Measurements from ENCODE around the gene THRB. TPM values are rescaled to one million over a fixed set of nuclear protein-coding genes. Genes with fewer than 3 reads are reported as not detected.
A peak's percentile ranks its signal among the peaks of the same experiment; 100 is the strongest.

The THRB gene
- total and polyA plus RNA-seq, 2 experiments from 2014 or later = 26.8 to 60.0 TPM

DNA sequence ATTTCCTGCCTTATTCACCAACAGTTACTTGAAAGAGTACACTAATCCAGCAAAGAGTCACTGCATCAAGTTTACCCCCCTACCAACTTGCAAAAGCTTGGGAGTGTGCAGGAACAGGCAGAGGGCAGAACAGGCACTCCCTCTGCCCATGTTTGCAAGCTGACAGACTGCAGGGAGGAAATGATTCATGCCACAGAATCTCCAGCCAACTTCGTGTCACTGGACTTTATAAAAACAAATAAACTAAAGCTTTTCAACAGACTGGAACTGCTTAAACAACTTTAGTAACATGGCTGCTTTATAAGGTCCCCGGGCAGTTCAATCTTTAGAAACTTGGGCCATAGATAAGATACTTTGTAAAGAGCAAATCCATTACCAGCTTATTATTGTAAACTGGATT, 129.5 kb downstream of the THRB start:
- Histone ChIP-seq H3K9me2 (replicated peaks; ENCODE audit: insufficient read depth) (no peaks in the 10 kb centered on the region), H3K27ac (peak overlapping the region; percentile 46), H3K79me2 (peaks cover 69% of the 10 kb centered on the region), H3K4me1 (ENCODE audit: insufficient read depth) (peaks cover 39% of the 10 kb centered on the region), H4K20me1 (ENCODE audit: insufficient read depth, poor library complexity, severe bottlenecking) (no peaks in the 10 kb centered on the region), H3K4me2 (peak overlapping the region; percentile 44), H3K4me3 (no peak overlapping the region), H2AFZ (no peak overlapping the region), H3K9me3 (ENCODE audit: low read depth) (no peaks in the 10 kb centered on the region), H3K27me3 (no peaks in the 10 kb centered on the region), H3K36me3 (replicated peaks; ENCODE audit: insufficient read depth, low read depth) (no peaks in the 10 kb centered on the region)
- peak; percentile 73 for DNase-seq (ENCODE audit: low spot score)
- TF ChIP-seq, protein P1, sequence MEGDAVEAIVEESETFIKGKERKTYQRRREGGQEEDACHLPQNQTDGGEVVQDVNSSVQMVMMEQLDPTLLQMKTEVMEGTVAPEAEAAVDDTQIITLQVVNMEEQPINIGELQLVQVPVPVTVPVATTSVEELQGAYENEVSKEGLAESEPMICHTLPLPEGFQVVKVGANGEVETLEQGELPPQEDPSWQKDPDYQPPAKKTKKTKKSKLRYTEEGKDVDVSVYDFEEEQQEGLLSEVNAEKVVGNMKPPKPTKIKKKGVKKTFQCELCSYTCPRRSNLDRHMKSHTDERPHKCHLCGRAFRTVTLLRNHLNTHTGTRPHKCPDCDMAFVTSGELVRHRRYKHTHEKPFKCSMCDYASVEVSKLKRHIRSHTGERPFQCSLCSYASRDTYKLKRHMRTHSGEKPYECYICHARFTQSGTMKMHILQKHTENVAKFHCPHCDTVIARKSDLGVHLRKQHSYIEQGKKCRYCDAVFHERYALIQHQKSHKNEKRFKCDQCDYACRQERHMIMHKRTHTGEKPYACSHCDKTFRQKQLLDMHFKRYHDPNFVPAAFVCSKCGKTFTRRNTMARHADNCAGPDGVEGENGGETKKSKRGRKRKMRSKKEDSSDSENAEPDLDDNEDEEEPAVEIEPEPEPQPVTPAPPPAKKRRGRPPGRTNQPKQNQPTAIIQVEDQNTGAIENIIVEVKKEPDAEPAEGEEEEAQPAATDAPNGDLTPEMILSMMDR (IDR thresholded peaks at IDR 0.05; ENCODE audit: poor library complexity) = no peak
- TF ChIP-seq EZH2phosphoT487 (IDR thresholded peaks at IDR 0.05; ENCODE audit: low read depth, severe bottlenecking, unreplicated experiment) (peak; percentile 48), EZH2 (IDR thresholded peaks at IDR 0.05; ENCODE audit: borderline replicate concordance) (no peak)
- WGBS (ENCODE audit: low lambda C conversion rate, missing lambda C conversion rate) = 5% methylated on average over 2 of the region's 2 CpGs

DNA sequence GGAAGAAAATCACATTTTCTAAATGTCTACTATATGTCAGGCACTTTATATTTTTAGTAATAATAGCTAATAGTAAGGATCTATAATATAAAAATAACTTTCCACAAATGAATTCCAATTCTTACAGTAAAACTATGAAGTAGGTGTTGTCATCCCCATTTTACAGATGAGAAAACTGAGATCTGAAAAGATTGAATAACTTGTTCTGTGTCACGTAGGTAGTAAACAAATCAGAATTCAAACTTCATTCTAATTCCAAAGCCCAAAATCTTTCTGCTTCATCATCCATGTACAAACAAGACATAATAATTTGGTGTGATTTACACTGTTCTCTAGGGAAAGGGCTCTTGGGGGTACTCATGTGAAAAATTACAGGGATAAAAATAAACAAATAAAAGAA, 130.3 kb downstream of the THRB start:
- Histone ChIP-seq H3K27ac (peak overlapping the region; percentile 46), H3K27me3 (no peaks in the 10 kb centered on the region), H3K4me3 (no peak overlapping the region), H3K79me2 (peaks cover 69% of the 10 kb centered on the region), H3K9me3 (ENCODE audit: low read depth) (no peaks in the 10 kb centered on the region), H4K20me1 (ENCODE audit: insufficient read depth, poor library complexity, severe bottlenecking) (no peaks in the 10 kb centered on the region), H3K36me3 (replicated peaks; ENCODE audit: insufficient read depth, low read depth) (no peaks in the 10 kb centered on the region), H3K4me2 (no peak overlapping the region), H2AFZ (no peak overlapping the region), H3K9me2 (replicated peaks; ENCODE audit: insufficient read depth) (no peaks in the 10 kb centered on the region), H3K4me1 (ENCODE audit: insufficient read depth) (peaks cover 39% of the 10 kb centered on the region)
- 97% methylated on average over 1 of the region's 1 CpG for WGBS (ENCODE audit: low lambda C conversion rate, missing lambda C conversion rate)
- TF ChIP-seq EZH2 (IDR thresholded peaks at IDR 0.05; ENCODE audit: borderline replicate concordance) (no peak), EZH2phosphoT487 (IDR thresholded peaks at IDR 0.05; ENCODE audit: low read depth, severe bottlenecking, unreplicated experiment) (no peak)
- TF ChIP-seq, protein P1 (IDR thresholded peaks at IDR 0.05; ENCODE audit: poor library complexity) = no peak
- no peak for DNase-seq (ENCODE audit: low spot score)

DNA sequence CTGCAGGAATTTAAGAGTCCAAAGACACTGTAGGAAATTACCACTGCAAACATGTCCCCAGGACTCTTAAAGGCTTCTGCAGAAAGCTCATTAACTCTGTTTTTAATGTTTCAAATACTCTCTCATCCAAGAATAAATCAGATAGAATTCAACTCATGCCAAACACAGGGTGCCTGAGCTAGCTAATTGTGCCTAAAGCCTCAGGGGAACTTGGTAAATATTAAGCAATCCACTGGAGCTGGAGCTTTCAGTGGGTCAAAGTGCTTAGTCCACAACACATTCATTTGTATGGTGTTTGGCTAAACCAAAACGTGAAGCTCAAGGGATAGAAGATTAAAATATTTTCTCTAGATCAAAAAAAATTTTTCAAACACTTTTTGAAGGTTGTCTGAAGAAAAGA, 131.4 kb downstream of the THRB start:
- Histone ChIP-seq H2AFZ (no peak overlapping the region), H3K4me1 (ENCODE audit: insufficient read depth) (peaks cover 39% of the 10 kb centered on the region), H3K36me3 (replicated peaks; ENCODE audit: insufficient read depth, low read depth) (no peaks in the 10 kb centered on the region), H3K27ac (peak overlapping the region; percentile 38), H3K4me3 (no peak overlapping the region), H3K79me2 (peaks cover 67% of the 10 kb centered on the region), H3K27me3 (no peaks in the 10 kb centered on the region), H3K9me2 (replicated peaks; ENCODE audit: insufficient read depth) (no peaks in the 10 kb centered on the region), H3K9me3 (ENCODE audit: low read depth) (no peaks in the 10 kb centered on the region), H3K4me2 (peak overlapping the region; percentile 2), H4K20me1 (ENCODE audit: insufficient read depth, poor library complexity, severe bottlenecking) (no peaks in the 10 kb centered on the region)
- peak; percentile 35 for DNase-seq (ENCODE audit: low spot score)
- WGBS (ENCODE audit: low lambda C conversion rate, missing lambda C conversion rate) = 32% methylated on average over 1 of the region's 1 CpG
- TF ChIP-seq EZH2phosphoT487 (IDR thresholded peaks at IDR 0.05; ENCODE audit: low read depth, severe bottlenecking, unreplicated experiment) (no peak), EZH2 (IDR thresholded peaks at IDR 0.05; ENCODE audit: borderline replicate concordance) (no peak)
- TF ChIP-seq, protein P1 (IDR thresholded peaks at IDR 0.05; ENCODE audit: poor library complexity) = no peak

DNA sequence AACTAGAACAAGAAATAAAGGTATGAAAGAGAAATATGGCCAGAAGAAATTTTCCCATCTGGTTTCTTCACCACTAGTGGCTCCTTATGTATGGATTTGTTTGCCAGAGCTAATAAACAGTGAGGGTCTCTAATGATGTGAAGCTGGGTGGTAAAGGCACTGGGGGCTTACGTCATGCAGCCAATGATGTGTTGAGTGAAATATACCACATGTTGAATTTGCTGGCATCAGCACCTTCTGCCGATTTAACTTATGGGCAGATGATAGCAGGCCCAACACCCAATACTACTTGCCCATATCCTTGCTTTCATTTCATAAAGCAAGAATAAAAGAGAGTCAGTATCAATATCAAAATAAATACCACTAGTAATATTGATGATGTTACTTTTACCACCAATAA, 133.0 kb downstream of the THRB start:
- Histone ChIP-seq H2AFZ (no peak overlapping the region), H3K4me3 (no peak overlapping the region), H3K27ac (no peak overlapping the region), H3K4me1 (ENCODE audit: insufficient read depth) (peaks cover 25% of the 10 kb centered on the region), H3K9me2 (replicated peaks; ENCODE audit: insufficient read depth) (no peaks in the 10 kb centered on the region), H3K36me3 (replicated peaks; ENCODE audit: insufficient read depth, low read depth) (no peaks in the 10 kb centered on the region), H3K4me2 (no peak overlapping the region), H4K20me1 (ENCODE audit: insufficient read depth, poor library complexity, severe bottlenecking) (no peaks in the 10 kb centered on the region), H3K79me2 (peaks cover 69% of the 10 kb centered on the region), H3K9me3 (ENCODE audit: low read depth) (no peaks in the 10 kb centered on the region), H3K27me3 (no peaks in the 10 kb centered on the region)
- DNase-seq (ENCODE audit: low spot score) = no peak
- WGBS (ENCODE audit: low lambda C conversion rate, missing lambda C conversion rate) = 83% methylated on average over 2 of the region's 2 CpGs
- TF ChIP-seq EZH2phosphoT487 (IDR thresholded peaks at IDR 0.05; ENCODE audit: low read depth, severe bottlenecking, unreplicated experiment) (no peak), EZH2 (IDR thresholded peaks at IDR 0.05; ENCODE audit: borderline replicate concordance) (no peak)
- TF ChIP-seq, protein P1 (IDR thresholded peaks at IDR 0.05; ENCODE audit: poor library complexity) = no peak
